HG03095 (cell line): ENCODE measurements around the gene SERPINB1.

Experiments used
- ATAC-seq: cut with Tn5 transposase; IDR thresholded peaks from one replicate; pipeline ENCODE4 v1.9.1; 2021; ENCODE audit warnings: moderate library complexity; ENCODE audit not compliant: unreplicated experiment

Gene SERPINB1

DNA sequence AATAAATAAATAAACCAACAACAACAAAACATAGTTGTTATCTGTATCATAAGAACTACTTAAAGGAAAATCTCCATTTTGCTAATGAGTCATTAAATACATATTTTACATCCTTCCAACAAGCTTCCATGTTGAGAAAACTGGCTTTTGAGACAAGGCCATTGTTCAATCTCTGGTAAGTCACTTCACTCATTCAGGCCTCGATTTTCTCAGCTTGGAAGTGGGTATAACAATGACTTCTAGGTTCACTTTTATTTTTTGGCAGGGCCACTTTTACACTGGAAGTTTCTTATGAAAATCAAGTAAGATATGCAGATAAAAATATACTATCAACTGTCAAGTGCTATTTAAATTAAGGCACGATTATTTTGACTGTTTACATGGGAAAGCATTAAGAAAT is 46.5 kb downstream of the SERPINB1 start:
- ATAC-seq, result no peak

DNA sequence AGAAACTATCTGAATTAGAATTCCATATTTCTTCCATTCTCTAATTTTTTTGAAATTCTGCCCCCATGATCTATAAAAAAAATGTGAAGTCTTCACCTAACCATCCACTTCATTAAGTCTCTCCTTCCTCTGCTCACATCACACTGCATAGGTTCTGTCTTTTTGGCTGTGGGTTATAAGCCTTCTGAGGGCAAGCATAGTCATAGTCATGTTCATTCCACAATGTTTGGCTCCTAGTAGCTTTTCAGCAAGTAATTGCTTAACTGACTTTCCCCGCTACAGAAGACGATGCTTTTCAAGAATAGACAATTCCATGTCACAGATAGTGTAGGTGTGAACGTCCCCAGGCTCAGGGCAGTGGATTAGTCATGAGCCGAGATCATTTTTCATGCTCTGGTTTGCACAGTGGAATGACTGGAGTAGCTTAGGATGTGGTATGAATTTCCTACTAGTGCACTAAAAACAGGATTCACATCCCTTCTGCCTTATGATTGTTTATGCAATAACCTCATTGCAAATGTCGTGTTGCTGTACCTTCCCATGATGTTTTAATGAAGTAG is 47.4 kb downstream of the SERPINB1 start:
- ATAC-seq, result no peak

DNA sequence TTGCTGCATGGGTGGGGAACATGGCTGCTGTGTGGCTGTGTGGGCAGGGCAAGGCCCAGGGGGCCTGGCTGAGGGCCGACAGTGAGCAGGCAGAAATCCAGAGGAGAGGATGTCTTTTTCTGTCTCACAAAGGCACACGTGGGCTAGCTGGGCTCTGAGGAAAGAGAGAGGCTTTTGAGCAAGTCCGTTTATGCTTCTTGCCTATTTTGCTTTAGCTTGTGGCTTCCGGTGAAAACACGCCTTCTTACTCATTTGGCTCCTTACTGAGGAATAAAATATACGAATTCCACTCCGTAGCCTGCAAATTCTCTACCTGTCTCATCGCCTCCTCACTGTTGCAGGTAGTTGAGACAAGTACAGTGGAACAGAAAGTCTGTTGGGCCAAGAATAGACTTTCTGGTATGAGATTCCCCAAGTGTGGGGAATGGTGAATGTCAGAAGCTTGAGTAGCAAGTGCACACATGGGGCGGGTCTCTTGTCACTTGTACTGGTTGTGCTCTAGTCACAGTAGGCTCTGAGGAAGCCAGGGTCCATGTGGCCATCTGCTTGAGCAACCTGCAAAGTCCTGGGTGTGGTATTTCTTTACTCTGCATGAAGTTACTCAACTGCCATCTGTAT is 48.0 kb downstream of the SERPINB1 start:
- ATAC-seq, result no peak

DNA sequence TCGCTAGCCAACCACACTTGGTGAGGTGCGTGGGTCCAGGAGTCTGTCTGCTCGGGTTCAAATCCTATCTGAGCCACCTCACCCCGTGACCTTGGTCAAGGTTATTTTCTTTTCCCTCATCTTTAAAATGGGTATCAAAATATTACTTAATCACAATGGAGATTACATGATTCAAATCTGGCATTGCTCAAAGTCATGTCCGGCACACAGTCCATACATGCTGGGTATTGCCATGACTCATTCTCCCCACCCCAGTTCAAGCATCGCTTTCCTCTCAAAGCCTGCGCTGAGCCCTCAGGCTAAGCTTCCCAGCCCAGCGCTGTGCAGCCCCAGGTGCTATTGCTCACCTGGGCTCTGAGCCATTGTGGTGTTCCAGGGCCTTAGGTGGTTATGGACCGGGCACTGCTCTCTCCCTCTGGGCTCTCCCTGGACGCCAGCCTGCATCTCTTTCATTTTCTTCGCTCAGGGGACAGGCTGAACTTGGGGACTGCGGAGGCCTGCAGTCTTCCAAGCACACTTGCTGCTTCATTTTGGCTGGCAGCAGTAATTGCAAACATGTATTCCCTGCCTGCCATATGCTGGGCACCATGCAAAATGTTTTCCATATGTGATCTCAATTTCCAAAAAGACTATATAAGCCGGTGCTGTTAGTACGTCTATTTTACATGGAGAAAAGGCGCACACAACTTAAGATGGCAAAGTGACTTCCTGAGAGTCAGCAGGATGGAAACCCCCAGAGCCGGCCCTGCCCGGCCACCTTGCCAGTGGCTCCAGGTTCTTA is 49.1 kb downstream of the SERPINB1 start:
- ATAC-seq, result no peak

DNA sequence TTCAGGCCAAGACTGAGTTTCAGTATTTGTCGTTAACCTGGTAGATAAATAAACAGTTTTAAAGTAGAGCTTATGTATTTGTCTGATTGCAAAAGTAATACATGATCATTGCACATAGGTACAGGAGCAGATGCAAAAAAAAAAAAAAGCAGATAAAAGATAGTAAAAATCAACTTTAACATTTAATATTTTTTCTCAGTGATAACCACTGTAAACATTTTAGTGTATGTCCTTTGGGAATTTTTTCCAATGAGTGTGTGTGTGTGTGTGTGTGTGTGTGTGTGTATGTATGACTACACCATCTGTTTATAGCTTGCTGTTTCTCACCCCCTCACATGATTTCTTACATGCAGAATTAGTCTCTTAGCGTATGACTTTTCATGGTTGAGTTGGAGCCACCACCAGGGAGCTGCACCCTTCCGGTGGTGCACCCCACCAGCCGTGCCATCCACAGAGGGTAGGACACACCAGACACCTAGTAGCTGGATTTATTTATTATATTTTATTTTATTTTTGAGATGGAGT is 50.2 kb downstream of the SERPINB1 start:
- ATAC-seq, result no peak

DNA sequence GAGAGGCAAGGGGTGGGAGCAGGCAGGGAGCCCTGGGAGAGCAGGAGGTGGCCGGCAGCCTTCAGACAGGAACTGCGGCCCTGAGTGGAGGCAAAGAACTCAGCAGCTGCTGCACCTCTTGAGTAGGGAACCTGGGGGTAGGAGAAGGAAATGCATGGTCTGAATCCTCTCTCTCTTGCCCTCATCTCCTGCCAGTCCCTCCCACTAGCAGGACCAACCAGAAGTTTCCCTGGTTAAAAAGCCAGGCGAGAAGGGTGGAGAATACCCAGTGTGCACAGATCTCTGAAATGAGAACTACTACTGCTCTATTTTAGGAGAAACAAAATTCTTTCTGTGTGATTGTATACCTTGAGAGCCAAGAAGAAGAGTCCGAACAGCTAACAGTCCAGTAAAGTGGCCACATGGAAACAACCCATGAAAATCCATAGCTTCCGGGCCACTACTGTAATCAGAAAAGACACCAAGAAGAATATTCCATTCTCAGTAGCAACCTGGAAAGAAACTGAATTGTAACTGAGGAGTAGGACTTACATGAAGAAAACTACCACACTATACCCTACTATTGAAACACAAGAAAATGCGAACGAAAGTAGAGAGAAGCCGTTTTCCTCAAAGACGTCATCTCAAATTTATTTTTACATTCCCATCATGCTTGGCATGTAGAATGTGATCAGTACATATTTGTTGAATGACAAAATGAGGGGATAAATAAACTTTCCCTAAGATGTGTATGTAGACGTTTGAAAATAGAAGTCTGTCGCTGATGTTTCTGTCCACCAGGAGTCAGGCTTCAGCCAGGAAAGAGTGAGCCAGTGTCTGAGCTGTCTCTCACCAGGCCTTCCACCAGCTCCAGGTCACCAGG is 50.8 kb downstream of the SERPINB1 start:
- no peak for ATAC-seq

DNA sequence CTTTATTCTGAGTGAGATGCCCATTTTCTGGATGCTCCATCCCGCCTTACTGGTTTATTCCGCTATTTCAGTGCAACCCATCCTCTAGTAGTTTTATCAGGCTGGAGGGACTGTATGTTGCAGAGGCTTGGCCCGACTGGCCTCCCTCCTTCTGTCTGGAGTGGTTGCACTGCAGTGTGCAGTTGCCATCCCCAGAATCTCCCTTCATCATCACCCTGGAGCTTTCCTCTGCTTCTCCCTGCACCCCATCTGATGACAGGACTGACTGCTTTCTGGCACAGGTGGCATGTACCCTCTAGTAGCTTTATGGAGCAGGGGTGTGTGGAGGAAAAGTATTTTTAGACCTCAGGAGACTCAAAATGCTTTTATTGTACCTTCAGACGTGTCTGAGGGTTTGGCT is 55.4 kb downstream of the SERPINB1 start:
- no peak for ATAC-seq

DNA sequence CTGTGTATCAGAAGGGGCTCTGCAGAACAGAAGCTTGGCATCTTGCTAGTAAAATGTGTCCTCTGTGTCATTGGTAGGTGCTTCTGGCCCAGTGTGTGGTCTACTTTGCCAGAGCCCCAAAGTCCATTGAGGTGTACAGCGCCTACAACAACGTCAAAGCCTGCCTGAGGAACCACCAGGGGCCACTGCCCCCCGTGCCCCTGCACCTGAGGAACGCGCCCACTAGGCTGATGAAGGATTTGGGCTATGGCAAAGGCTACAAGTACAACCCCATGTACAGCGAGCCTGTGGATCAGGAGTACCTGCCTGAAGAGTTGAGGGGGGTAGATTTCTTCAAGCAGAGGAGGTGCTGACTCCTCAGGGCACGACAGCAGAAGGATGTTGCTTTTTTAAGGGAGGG is 56.7 kb downstream of the SERPINB1 start:
- ATAC-seq, result no peak

DNA sequence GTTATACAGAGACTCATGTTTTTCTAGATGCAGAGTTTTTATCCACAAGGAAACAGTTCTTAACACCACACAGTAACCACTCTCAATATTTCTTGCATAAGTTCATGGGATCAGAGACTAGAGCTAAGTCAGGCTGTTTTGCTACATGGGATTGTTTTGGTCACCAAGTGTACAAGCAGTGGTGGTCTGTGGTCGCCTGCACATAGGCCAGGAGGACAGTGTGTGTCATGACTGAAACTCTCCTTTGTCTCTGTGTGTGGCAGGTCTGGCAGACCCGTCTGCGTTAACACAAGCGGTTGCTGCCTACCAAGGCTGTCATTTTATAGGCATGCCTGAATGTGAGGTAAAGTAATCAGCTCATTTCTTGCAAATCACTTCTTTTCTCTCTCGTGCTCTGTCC is 57.6 kb downstream of the SERPINB1 start:
- no peak for ATAC-seq

DNA sequence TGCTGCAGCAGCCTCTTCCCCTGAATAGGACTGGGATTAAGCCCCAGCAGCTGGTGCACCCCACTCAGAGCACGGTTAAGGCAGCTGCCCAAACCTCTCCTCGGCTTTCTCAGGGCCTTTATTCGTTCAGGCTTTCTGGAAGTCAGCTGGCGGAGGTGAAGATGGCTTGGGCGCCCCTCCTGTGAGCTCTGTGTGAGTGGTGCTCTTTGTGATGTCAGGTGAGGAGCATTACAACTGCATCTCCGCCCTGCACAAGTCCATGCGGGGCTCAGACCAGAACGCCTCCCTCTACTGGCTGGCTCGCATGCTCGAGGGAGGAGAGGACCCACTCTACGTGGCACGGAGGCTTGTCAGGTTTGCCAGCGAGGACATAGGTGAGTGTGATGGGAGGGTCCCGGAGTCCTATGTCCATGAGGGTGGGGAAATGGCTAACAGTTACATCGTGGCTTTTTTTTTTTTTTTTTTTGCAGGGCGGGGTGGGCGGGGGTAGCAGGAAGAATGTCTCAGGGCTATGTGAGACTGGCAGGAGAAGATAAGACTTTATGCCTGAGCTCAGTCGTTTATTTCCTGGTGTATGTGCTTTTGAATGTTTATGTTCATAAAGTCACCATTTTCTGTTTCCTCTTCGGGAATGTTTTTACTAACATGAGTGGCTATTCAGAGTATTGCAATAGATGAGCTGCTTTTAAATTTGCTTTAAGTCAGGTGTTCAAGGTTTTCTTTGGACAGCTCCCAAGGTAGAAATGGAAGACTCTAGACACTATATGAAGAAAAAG is 58.3 kb downstream of the SERPINB1 start:
- ATAC-seq, result no peak

DNA sequence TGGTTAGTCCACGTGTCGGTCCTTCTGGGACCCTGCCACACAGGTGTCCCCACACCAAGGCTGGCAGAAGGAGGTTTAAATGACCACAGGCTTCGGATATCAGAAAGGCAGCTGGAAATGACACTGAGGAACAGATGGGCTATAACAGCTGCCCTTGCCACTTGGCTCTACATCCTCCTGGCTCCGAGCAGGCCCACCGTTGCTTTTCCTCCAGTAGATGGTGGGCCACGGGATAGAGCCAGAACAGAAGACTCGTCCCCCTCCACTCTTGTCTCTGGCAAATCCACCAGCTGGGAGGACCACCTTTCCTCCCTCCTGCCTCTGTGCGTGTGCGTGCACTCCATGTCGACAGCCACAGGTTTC is 58.9 kb downstream of the SERPINB1 start:
- no peak for ATAC-seq

DNA sequence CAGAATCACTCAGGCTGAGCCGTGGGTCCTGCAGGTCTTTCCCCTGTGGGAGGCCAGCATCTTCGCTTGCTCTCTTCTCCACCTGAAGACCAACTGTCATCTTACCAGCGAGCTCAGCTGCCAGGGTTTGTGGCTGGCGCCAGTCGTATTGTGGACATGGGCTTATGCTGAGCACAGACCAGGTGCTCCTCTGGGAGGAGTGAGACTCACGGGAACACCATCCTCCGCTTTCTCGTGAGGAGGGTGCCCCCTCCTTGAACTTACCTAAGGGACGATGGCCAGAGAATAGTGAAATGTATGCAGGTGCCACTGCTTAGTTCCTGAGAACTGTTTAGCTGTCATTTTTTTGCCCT is 59.3 kb downstream of the SERPINB1 start:
- no peak for ATAC-seq
